ENCODE results near the gene CT45A8.
"Not testable (repeated sequence)": the region's sequence is repeated elsewhere in the genome, so short reads cannot be mapped to it uniquely, and the experiment has no call there.

- TF ChIP-seq POLR2AphosphoS5 (IDR thresholded peaks at IDR 0.05; ENCODE audit: low read depth, low read length); REST (IDR thresholded peaks at IDR 0.05; ENCODE audit: insufficient read depth in 1 of 2, low read depth in 2 of 2, low read length in 2 of 2); TAF1 (IDR thresholded peaks at IDR 0.05; ENCODE audit: borderline replicate concordance, insufficient read depth, low read length); FOXP2 (optimal IDR thresholded peaks at IDR 0.05; ENCODE audit: borderline replicate concordance, extremely low read depth, extremely low read length, insufficient read depth); SIN3A (IDR thresholded peaks at IDR 0.05; ENCODE audit: borderline replicate concordance, insufficient read depth, low read length): not testable (repeated sequence)
Observed at GRCh38 chrX:135819912-135820311, 34.4 kb downstream of the CT45A8 start, which contains the start of gene CT45A2.
